ENCODE results near the gene SDK2.

SDK2 gene

GRCh38 chr17:73566905-73567782 is 77.1 kb downstream of the SDK2 start:
- Histone ChIP-seq H3K9ac (ENCODE audit: low read length) (no peak overlapping the region), H3K4me1 (ENCODE audit: control insufficient read depth, insufficient read depth, low read length) (no peaks in the 10 kb centered on the region), H3K27ac (ENCODE audit: low read depth, low read length) (no peak overlapping the region), H3K4me3 (ENCODE audit: low read length) (no peak overlapping the region), H3K36me3 (ENCODE audit: control insufficient read depth, insufficient read depth, low read length) (no peaks in the 10 kb centered on the region), H3K27me3 (ENCODE audit: control insufficient read depth, insufficient read depth, low read length) (no peaks in the 10 kb centered on the region)

- Histone ChIP-seq H3K4me3 (ENCODE audit: low read length) (no peak overlapping the region), H3K36me3 (ENCODE audit: control insufficient read depth, insufficient read depth, low read length) (no peaks in the 10 kb centered on the region), H3K27ac (ENCODE audit: low read depth, low read length) (no peak overlapping the region), H3K4me1 (ENCODE audit: control insufficient read depth, insufficient read depth, low read length) (no peaks in the 10 kb centered on the region), H3K9ac (ENCODE audit: low read length) (no peak overlapping the region), H3K27me3 (ENCODE audit: control insufficient read depth, insufficient read depth, low read length) (no peaks in the 10 kb centered on the region)
Measured at GRCh38 chr17:73564843-73565242, 79.4 kb downstream of the SDK2 start.

- no peak overlapping the region for H3K27ac ChIP-seq (ENCODE audit: low read depth, low read length)
- H3K4me1 ChIP-seq (ENCODE audit: control insufficient read depth, insufficient read depth, low read length), result no peaks in the 10 kb centered on the region
Measured at GRCh38 chr17:73562896-73563295, 81.3 kb downstream of the SDK2 start.

GRCh38 chr17:73561111-73561510 is 83.1 kb downstream of the SDK2 start:
- H3K36me3 ChIP-seq (ENCODE audit: control insufficient read depth, insufficient read depth, low read length), result no peaks in the 10 kb centered on the region
- no peak overlapping the region for H3K9ac ChIP-seq (ENCODE audit: low read length)
- H3K27me3 ChIP-seq (ENCODE audit: control insufficient read depth, insufficient read depth, low read length), result no peaks in the 10 kb centered on the region
- no peak overlapping the region for H3K4me3 ChIP-seq (ENCODE audit: low read length)
- no peaks in the 10 kb centered on the region for H3K4me1 ChIP-seq (ENCODE audit: control insufficient read depth, insufficient read depth, low read length)
- no peak overlapping the region for H3K27ac ChIP-seq (ENCODE audit: low read depth, low read length)

More at GRCh38 chr17:73562896-73563295, 81.3 kb downstream of the SDK2 start:
- H3K27me3 ChIP-seq (ENCODE audit: control insufficient read depth, insufficient read depth, low read length), result no peaks in the 10 kb centered on the region
- no peak overlapping the region for H3K9ac ChIP-seq (ENCODE audit: low read length)
- H3K4me3 ChIP-seq (ENCODE audit: low read length), result no peak overlapping the region
- no peaks in the 10 kb centered on the region for H3K36me3 ChIP-seq (ENCODE audit: control insufficient read depth, insufficient read depth, low read length)

GRCh38 chr17:73560661-73561060 is 83.6 kb downstream of the SDK2 start:
- H3K4me1 ChIP-seq (ENCODE audit: control insufficient read depth, insufficient read depth, low read length), result no peaks in the 10 kb centered on the region
- no peak overlapping the region for H3K4me3 ChIP-seq (ENCODE audit: low read length)
- no peak overlapping the region for H3K27ac ChIP-seq (ENCODE audit: low read depth, low read length)
- no peaks in the 10 kb centered on the region for H3K27me3 ChIP-seq (ENCODE audit: control insufficient read depth, insufficient read depth, low read length)
- H3K36me3 ChIP-seq (ENCODE audit: control insufficient read depth, insufficient read depth, low read length), result no peaks in the 10 kb centered on the region
- no peak overlapping the region for H3K9ac ChIP-seq (ENCODE audit: low read length)

GRCh38 chr17:73559532-73559931 is 84.7 kb downstream of the SDK2 start:
- Histone ChIP-seq H3K36me3 (ENCODE audit: control insufficient read depth, insufficient read depth, low read length) (no peaks in the 10 kb centered on the region), H3K4me3 (ENCODE audit: low read length) (no peak overlapping the region), H3K27ac (ENCODE audit: low read depth, low read length) (no peak overlapping the region), H3K9ac (ENCODE audit: low read length) (no peak overlapping the region), H3K27me3 (ENCODE audit: control insufficient read depth, insufficient read depth, low read length) (no peaks in the 10 kb centered on the region), H3K4me1 (ENCODE audit: control insufficient read depth, insufficient read depth, low read length) (no peaks in the 10 kb centered on the region)

GRCh38 chr17:73555199-73555960 is 88.9 kb downstream of the SDK2 start:
- Histone ChIP-seq H3K4me3 (ENCODE audit: low read length) (no peak overlapping the region), H3K36me3 (ENCODE audit: control insufficient read depth, insufficient read depth, low read length) (no peaks in the 10 kb centered on the region), H3K27ac (ENCODE audit: low read depth, low read length) (no peak overlapping the region)

GRCh38 chr17:73554498-73554897 is 89.7 kb downstream of the SDK2 start:
- H3K27me3 ChIP-seq (ENCODE audit: control insufficient read depth, insufficient read depth, low read length), result no peaks in the 10 kb centered on the region
- H3K4me1 ChIP-seq (ENCODE audit: control insufficient read depth, insufficient read depth, low read length), result no peaks in the 10 kb centered on the region
- no peak overlapping the region for H3K4me3 ChIP-seq (ENCODE audit: low read length)
- no peak overlapping the region for H3K27ac ChIP-seq (ENCODE audit: low read depth, low read length)
- no peak overlapping the region for H3K9ac ChIP-seq (ENCODE audit: low read length)
- H3K36me3 ChIP-seq (ENCODE audit: control insufficient read depth, insufficient read depth, low read length), result no peaks in the 10 kb centered on the region

More at GRCh38 chr17:73555199-73555960, 88.9 kb downstream of the SDK2 start:
- no peaks in the 10 kb centered on the region for H3K4me1 ChIP-seq (ENCODE audit: control insufficient read depth, insufficient read depth, low read length)
- no peak overlapping the region for H3K9ac ChIP-seq (ENCODE audit: low read length)
- no peaks in the 10 kb centered on the region for H3K27me3 ChIP-seq (ENCODE audit: control insufficient read depth, insufficient read depth, low read length)

GRCh38 chr17:73553311-73553710 is 90.9 kb downstream of the SDK2 start:
- Histone ChIP-seq H3K27ac (ENCODE audit: low read depth, low read length) (no peak overlapping the region), H3K4me1 (ENCODE audit: control insufficient read depth, insufficient read depth, low read length) (no peaks in the 10 kb centered on the region), H3K4me3 (ENCODE audit: low read length) (no peak overlapping the region), H3K27me3 (ENCODE audit: control insufficient read depth, insufficient read depth, low read length) (no peaks in the 10 kb centered on the region), H3K9ac (ENCODE audit: low read length) (no peak overlapping the region), H3K36me3 (ENCODE audit: control insufficient read depth, insufficient read depth, low read length) (no peaks in the 10 kb centered on the region)

- Histone ChIP-seq H3K27ac (ENCODE audit: low read depth, low read length) (no peak overlapping the region), H3K36me3 (ENCODE audit: control insufficient read depth, insufficient read depth, low read length) (no peaks in the 10 kb centered on the region), H3K27me3 (ENCODE audit: control insufficient read depth, insufficient read depth, low read length) (no peaks in the 10 kb centered on the region), H3K4me1 (ENCODE audit: control insufficient read depth, insufficient read depth, low read length) (no peaks in the 10 kb centered on the region), H3K9ac (ENCODE audit: low read length) (no peak overlapping the region), H3K4me3 (ENCODE audit: low read length) (no peak overlapping the region)
Measured at GRCh38 chr17:73552300-73553048, 91.8 kb downstream of the SDK2 start.

GRCh38 chr17:73551759-73552158 is 92.5 kb downstream of the SDK2 start:
- no peaks in the 10 kb centered on the region for H3K4me1 ChIP-seq (ENCODE audit: control insufficient read depth, insufficient read depth, low read length)
- no peaks in the 10 kb centered on the region for H3K27me3 ChIP-seq (ENCODE audit: control insufficient read depth, insufficient read depth, low read length)

GRCh38 chr17:73551144-73551543 is 93.1 kb downstream of the SDK2 start:
- H3K27ac ChIP-seq (ENCODE audit: low read depth, low read length), result no peak overlapping the region
- no peak overlapping the region for H3K4me3 ChIP-seq (ENCODE audit: low read length)
- H3K4me1 ChIP-seq (ENCODE audit: control insufficient read depth, insufficient read depth, low read length), result no peaks in the 10 kb centered on the region
- H3K9ac ChIP-seq (ENCODE audit: low read length), result no peak overlapping the region
- H3K36me3 ChIP-seq (ENCODE audit: control insufficient read depth, insufficient read depth, low read length), result no peaks in the 10 kb centered on the region
- no peaks in the 10 kb centered on the region for H3K27me3 ChIP-seq (ENCODE audit: control insufficient read depth, insufficient read depth, low read length)

More at GRCh38 chr17:73551759-73552158, 92.5 kb downstream of the SDK2 start:
- Histone ChIP-seq H3K4me3 (ENCODE audit: low read length) (no peak overlapping the region), H3K27ac (ENCODE audit: low read depth, low read length) (no peak overlapping the region), H3K36me3 (ENCODE audit: control insufficient read depth, insufficient read depth, low read length) (no peaks in the 10 kb centered on the region), H3K9ac (ENCODE audit: low read length) (no peak overlapping the region)

Measured in rectal smooth muscle tissue (tissue), 1 donor.